Type B pancreatic cell (in vitro differentiated cells): Measurements from ENCODE around the gene PDIA6. TPM values are rescaled to one million over a fixed set of nuclear protein-coding genes. Genes with fewer than 3 reads are reported as not detected.

Experiments used
- DNase-seq: peaks from one replicate; pipeline ENCODE4 v3.0.0; 2021; ENCODE audit warnings: mixed read lengths; ENCODE audit not compliant: unreplicated experiment; ENCODE audit errors: extremely low spot score
- H3K27ac Mint-ChIP-seq: 2 replicates; pipeline ENCODE4 v1.8.0; 2021; ENCODE audit warnings: mild to moderate bottlenecking, mixed read lengths
- H3K27me3 Mint-ChIP-seq: 2 replicates; pipeline ENCODE4 v1.8.0; 2021; ENCODE audit warnings: mixed read lengths
- H3K36me3 Mint-ChIP-seq: 2 replicates; pipeline ENCODE4 v1.8.0; 2021; ENCODE audit warnings: mixed read lengths
- H3K4me1 Mint-ChIP-seq: one replicate; pipeline ENCODE4 v1.8.0; 2021; ENCODE audit warnings: mixed read lengths; ENCODE audit not compliant: unreplicated experiment
- H3K4me3 Mint-ChIP-seq: 2 replicates; pipeline ENCODE4 v1.8.0; 2021; ENCODE audit warnings: mild to moderate bottlenecking, mixed read lengths
- H3K9me3 Mint-ChIP-seq: 2 replicates; pipeline ENCODE4 v1.8.0; 2021; ENCODE audit warnings: mixed read lengths
- CTCF ChIP-seq: fragments of 200-600 bp; sonication (generic); conservative IDR thresholded peaks from 2 replicates; pipeline ENCODE4 v1.5.0; 2021; ENCODE audit warnings: antibody characterized with exemption, mild to moderate bottlenecking
- total RNA-seq: library from RNA; stranded (reverse); gene quantifications from 2 replicates; pipeline ENCODE4 v1.2.1, GENCODE V29; 2021; ENCODE audit warnings: low replicate concordance

PDIA6 gene
- total RNA-seq, 1 donor from 2014 or later, result 281 TPM

GRCh38 chr2:10837298-10838266, 25.0 kb upstream of the PDIA6 start:
- Mint-ChIP-seq H3K36me3 (no peaks in the 10 kb centered on the region), H3K9me3 (peaks cover 9% of the 10 kb centered on the region), H3K27me3 (peaks cover 25% of the 10 kb centered on the region), H3K4me1 (peaks cover under 1% of the 10 kb centered on the region), H3K27ac (no peak overlapping the region), H3K4me3 (no peak overlapping the region)
- no peak for DNase-seq
- TF ChIP-seq CTCF, result no peak

- no peak overlapping the region for H3K27ac Mint-ChIP-seq
- no peak overlapping the region for H3K4me3 Mint-ChIP-seq
- peak; percentile 86 for DNase-seq
- TF ChIP-seq CTCF, result peak; percentile 93
- no peaks in the 10 kb centered on the region for H3K36me3 Mint-ChIP-seq
- H3K9me3 Mint-ChIP-seq, result peaks cover 5% of the 10 kb centered on the region
- peaks cover 7% of the 10 kb centered on the region for H3K4me1 Mint-ChIP-seq
- H3K27me3 Mint-ChIP-seq, result peaks cover 41% of the 10 kb centered on the region
These were observed 22.7 kb upstream of the PDIA6 start for GRCh38 chr2:10835052-10835970.

GRCh38 chr2:10834068-10834655, 21.6 kb upstream of the PDIA6 start:
- Mint-ChIP-seq H3K36me3 (no peaks in the 10 kb centered on the region), H3K27ac (no peak overlapping the region), H3K27me3 (peaks cover 50% of the 10 kb centered on the region), H3K4me3 (no peak overlapping the region), H3K4me1 (peaks cover 7% of the 10 kb centered on the region), H3K9me3 (no peaks in the 10 kb centered on the region)
- DNase-seq, result no peak
- no peak for TF ChIP-seq CTCF

GRCh38 chr2:10833021-10833420, 20.4 kb upstream of the PDIA6 start:
- no peak for DNase-seq
- Mint-ChIP-seq H3K4me3 (no peak overlapping the region), H3K27ac (no peak overlapping the region), H3K36me3 (no peaks in the 10 kb centered on the region), H3K4me1 (peaks cover 7% of the 10 kb centered on the region), H3K9me3 (no peaks in the 10 kb centered on the region), H3K27me3 (peaks cover 53% of the 10 kb centered on the region)
- TF ChIP-seq CTCF, result no peak

GRCh38 chr2:10832203-10832936, 19.8 kb upstream of the PDIA6 start:
- Mint-ChIP-seq H3K27me3 (peaks cover 50% of the 10 kb centered on the region), H3K9me3 (no peaks in the 10 kb centered on the region), H3K27ac (peak overlapping the region; percentile 50), H3K36me3 (no peaks in the 10 kb centered on the region), H3K4me1 (peaks cover 7% of the 10 kb centered on the region), H3K4me3 (peak overlapping the region; percentile 71)
- peak; percentile 89 for DNase-seq
- TF ChIP-seq CTCF, result peak; percentile 99
